ENCODE data around the gene GPR68. TPM values are rescaled to one million over a fixed set of nuclear protein-coding genes. Genes with fewer than 3 reads are reported as not detected.
"Not testable (repeated sequence)": the region's sequence is repeated elsewhere in the genome, so short reads cannot be mapped to it uniquely, and the experiment has no call there.

GPR68 gene
- total and polyA plus RNA-seq, 2 donors = 1.7 to 2.8 TPM

DNA sequence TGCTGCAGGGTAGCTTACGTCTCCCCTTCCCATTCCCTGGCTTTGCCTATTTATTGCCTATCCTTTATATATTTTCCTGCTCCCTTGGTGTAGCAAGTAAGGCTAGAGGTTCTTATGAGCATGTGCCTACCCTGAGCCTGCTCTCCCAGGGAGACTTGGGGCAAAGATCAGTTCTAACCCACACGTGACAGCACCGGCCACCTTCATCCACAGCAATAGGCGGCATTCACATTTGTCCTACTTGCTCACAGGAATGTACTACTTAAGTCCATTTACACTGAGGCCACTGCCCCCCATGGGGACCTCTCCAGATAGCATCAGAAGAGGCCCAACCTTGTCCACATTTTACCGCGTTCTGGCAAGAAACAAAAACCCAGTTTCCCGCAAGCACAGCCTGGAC, 8.7 kb downstream of the GPR68 start:
- Histone ChIP-seq H3K4me3 (ENCODE audit: low read depth, low read length) (no peak overlapping the region), H3K36me3 (ENCODE audit: insufficient read depth) (no peaks in the 10 kb centered on the region), H3K4me1 (ENCODE audit: insufficient read depth) (no peaks in the 10 kb centered on the region), H3K27ac (ENCODE audit: low read depth) (no peak overlapping the region)
- DNase-seq (ENCODE audit: extremely low spot score) = no peak
- WGBS = 95% methylated on average over 7 of the region's 7 CpGs

DNA sequence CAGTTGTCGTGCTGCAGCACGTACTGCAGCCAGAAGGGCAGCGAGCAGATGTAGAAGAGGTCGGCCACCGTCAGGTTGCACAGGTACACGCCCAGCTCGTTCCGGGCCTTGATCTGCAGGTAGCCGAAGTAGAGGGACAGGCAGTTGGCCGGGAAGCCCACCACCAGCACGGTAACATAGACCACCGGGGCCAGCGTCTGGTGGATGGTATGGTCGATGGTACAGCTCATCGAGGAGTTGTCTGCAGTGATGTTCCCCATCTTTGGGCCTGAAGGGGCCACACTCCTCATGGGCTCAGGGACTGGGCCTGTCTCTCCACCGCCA, 9.8 kb downstream of the GPR68 start:
- H3K4me3 ChIP-seq (ENCODE audit: low read depth, low read length) = no peak overlapping the region
- no peaks in the 10 kb centered on the region for H3K4me1 ChIP-seq (ENCODE audit: insufficient read depth)

DNA sequence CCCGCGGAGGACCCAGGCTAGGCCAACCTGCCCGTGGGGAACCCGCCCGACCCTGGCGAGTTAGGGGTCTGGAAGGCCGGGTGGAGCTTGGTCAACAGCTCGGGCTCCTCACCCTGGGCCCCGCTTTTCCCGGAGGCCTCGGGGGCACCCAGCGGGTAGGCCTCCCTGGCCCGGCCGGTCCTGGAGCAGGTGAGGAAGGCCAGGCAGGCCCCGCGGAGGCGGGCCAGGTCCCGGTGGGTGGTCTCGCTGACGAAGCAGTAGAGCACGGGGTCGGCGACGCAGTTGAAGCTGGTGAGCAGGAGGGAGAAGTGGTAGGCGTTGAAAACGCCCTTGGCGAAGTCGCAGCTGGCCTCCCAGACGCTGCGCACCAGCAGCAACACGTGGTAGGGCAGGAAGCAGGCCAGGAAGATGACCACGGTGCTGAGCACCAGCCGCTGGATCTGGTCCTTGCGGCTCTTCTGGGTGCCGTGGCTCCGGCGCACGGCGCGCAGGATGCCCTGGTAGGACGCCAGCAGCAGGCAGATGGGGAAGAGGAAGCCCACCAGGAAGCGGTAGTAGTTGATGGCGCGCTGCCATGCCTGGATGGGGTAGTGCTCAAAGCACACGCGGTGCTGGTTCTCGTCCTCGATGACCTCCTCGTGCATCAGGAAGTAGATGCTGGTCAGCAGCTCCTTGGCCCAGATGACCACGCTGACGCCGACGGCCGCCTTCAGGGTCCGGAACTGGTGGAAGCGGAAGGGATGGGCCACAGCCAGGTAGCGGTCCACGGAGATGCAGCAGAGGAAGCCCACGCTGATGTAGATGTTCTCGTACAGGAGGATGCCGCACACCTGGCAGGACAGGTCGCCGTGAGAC, 10.3 kb downstream of the GPR68 start:
- H3K4me3 ChIP-seq (ENCODE audit: low read depth, low read length) = no peak overlapping the region
- no peaks in the 10 kb centered on the region for H3K4me1 ChIP-seq (ENCODE audit: insufficient read depth)
- no peaks in the 10 kb centered on the region for H3K36me3 ChIP-seq (ENCODE audit: insufficient read depth)
- H3K27ac ChIP-seq (ENCODE audit: low read depth) = no peak overlapping the region
- 95% methylated on average over 63 of the region's 63 CpGs for WGBS
- DNase-seq (ENCODE audit: extremely low spot score) = no peak

More for the DNA sequence above, 9.8 kb downstream of the GPR68 start:
- 96% methylated on average over 16 of the region's 16 CpGs for WGBS
- DNase-seq (ENCODE audit: extremely low spot score) = no peak
- H3K27ac ChIP-seq (ENCODE audit: low read depth) = no peak overlapping the region
- no peaks in the 10 kb centered on the region for H3K36me3 ChIP-seq (ENCODE audit: insufficient read depth)

DNA sequence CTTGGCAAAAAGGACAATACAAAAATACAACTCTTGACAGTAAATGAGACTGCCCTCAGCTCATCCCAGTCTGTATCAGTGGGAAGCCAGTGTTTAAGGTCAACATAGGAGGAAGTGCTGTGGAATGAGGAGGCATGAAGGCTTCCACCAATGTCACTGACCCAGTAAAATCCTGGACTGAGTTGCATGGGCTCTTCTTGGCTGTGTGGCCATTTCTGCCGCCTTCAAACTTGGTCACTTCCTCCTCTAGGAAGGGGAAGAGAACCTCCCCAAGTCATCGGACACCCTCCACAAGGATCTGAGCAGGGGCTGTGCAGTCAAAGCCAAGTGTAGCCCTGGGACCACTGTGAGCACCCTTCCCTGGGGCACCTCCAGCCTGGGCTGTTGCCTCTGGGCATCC, 11.9 kb downstream of the GPR68 start:
- Histone ChIP-seq H3K4me1 (ENCODE audit: insufficient read depth) (no peaks in the 10 kb centered on the region), H3K36me3 (ENCODE audit: insufficient read depth) (no peaks in the 10 kb centered on the region), H3K27ac (ENCODE audit: low read depth) (no peak overlapping the region), H3K4me3 (ENCODE audit: low read depth, low read length) (no peak overlapping the region)
- 55% methylated on average over 2 of the region's 2 CpGs for WGBS
- no peak for DNase-seq (ENCODE audit: extremely low spot score)

DNA sequence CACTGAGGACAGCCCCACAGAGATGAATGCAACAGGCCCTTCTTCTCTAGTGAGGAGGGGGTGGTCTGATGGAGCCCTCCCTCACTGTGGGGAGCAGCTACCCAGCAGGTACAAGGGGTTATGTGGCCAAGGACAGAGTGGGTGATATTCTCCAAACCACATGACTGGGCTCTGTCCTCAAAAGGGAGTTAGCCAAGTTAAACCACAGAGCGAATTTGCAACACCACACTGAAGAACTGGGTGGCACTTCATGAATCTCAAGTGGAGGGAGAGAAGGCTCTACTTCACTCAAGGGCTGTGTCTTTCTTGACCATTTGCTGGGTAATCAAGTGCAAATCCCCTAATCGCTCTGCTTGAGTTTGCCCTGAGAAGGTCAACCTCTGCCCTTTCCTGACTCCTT, 12.5 kb downstream of the GPR68 start:
- no peaks in the 10 kb centered on the region for H3K4me1 ChIP-seq (ENCODE audit: insufficient read depth)
- peak overlapping the region; percentile 31 for H3K27ac ChIP-seq (ENCODE audit: low read depth)
- 85% methylated on average over 2 of the region's 2 CpGs for WGBS
- H3K4me3 ChIP-seq (ENCODE audit: low read depth, low read length) = no peak overlapping the region
- no peaks in the 10 kb centered on the region for H3K36me3 ChIP-seq (ENCODE audit: insufficient read depth)
- no peak for DNase-seq (ENCODE audit: extremely low spot score)

DNA sequence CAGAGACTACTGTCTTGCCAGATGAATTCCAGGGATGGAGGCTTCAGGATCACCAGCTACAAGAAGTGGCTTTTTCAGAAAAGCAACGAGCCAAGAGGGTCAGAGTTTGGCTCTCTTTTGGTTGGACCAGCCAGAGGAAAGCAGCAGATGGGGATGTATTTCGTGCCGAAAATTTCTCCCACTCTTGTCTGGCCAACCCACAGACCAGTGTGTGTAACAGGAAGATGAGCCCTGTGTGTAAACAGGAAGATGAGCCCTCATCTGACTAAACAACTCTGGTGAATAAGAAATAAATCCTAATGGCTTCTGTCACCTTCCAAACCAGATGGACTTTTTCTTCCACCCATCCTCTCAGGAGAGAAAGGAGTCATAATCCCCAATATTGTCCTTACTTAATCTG, 13.1 kb downstream of the GPR68 start:
- 46% methylated on average over 3 of the region's 3 CpGs for WGBS
- H3K4me3 ChIP-seq (ENCODE audit: low read depth, low read length) = no peak overlapping the region
- peak overlapping the region; percentile 3 for H3K27ac ChIP-seq (ENCODE audit: low read depth)
- no peaks in the 10 kb centered on the region for H3K36me3 ChIP-seq (ENCODE audit: insufficient read depth)
- no peak for DNase-seq (ENCODE audit: extremely low spot score)
- H3K4me1 ChIP-seq (ENCODE audit: insufficient read depth) = no peaks in the 10 kb centered on the region

DNA sequence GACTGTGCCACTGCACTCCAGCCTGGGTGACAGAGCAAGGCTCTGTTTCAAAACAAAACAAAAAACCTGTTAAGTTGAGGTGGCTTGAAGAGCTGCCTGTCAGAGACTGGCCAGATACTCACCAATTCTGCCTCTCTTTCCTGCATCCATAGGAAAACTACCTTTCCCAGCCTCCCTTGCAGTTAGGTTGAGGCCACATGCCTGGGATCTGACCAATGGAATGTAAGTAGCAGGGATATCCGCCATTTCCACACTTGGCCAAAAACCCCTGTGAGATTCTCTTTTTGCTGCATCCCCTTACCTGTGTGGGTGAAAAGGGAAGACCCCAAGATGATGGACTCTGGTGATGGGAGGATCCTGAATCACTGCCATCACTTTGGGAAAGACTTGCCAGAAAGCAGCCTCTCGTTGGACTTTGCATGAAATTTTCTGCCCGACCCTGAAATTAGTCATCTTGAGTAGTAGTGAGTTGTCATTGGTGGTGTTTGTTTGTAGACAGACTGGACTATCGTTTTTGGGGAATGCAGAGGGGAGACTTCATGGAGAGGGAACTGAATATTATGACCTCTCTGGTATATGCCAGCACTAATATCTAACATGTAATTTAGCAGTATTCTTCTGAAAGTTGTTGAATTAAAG, 14.0 kb downstream of the GPR68 start:
- Histone ChIP-seq H3K36me3 (ENCODE audit: insufficient read depth) (no peaks in the 10 kb centered on the region), H3K4me1 (ENCODE audit: insufficient read depth) (no peaks in the 10 kb centered on the region), H3K27ac (ENCODE audit: low read depth) (no peak overlapping the region), H3K4me3 (ENCODE audit: low read depth, low read length) (no peak overlapping the region)
- no peak for DNase-seq (ENCODE audit: extremely low spot score)
- 80% methylated on average over 4 of the region's 4 CpGs for WGBS

DNA sequence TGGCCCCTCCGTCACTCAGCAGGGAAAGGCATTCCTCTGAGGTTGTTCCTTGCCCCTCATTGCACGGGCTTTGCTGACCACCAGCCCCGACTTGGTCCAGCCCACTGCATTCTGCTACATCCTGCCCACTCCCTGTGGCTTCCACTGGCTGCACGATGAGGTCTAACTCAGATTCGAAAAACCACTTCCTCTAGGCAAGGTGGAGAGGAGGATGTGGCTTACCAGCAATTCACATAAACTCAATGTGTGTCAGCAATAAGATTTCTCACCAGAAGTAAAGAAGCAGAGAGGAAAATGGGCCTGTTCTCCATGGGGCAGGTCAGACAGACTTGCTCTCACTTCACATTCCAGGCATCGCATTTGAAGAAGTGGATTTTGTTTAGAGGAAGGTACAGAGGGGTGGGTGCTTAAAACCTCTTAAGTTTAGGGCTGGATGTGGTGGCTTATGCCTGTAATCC, 14.7 kb downstream of the GPR68 start:
- 81% methylated on average over 6 of the region's 6 CpGs for WGBS
- H3K36me3 ChIP-seq (ENCODE audit: insufficient read depth) = no peaks in the 10 kb centered on the region
- H3K27ac ChIP-seq (ENCODE audit: low read depth) = no peak overlapping the region
- no peaks in the 10 kb centered on the region for H3K4me1 ChIP-seq (ENCODE audit: insufficient read depth)
- no peak overlapping the region for H3K4me3 ChIP-seq (ENCODE audit: low read depth, low read length)
- no peak for DNase-seq (ENCODE audit: extremely low spot score)

DNA sequence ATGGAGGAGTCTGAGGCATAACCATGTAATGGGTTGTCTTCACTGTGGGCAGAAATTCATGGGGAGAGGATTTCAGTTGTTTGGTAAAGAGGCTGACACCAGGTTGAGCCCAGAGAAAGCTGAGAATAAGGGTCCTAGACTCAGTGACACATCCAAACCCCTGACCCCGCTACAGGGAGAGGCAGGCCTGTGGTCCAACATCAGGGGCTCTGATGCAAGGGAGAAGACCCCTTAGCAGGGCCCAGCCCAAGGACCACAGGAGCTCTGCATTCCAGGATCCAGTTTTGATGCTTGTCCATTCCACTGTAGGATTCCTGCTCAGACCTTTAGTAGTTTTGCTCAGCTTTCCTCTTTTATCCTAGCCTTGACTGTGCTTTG, 15.5 kb downstream of the GPR68 start:
- H3K36me3 ChIP-seq (ENCODE audit: insufficient read depth) = no peaks in the 10 kb centered on the region
- H3K4me3 ChIP-seq (ENCODE audit: low read depth, low read length) = no peak overlapping the region
- 88% methylated on average over 1 of the region's 1 CpG for WGBS
- H3K27ac ChIP-seq (ENCODE audit: low read depth) = no peak overlapping the region
- no peak for DNase-seq (ENCODE audit: extremely low spot score)
- no peaks in the 10 kb centered on the region for H3K4me1 ChIP-seq (ENCODE audit: insufficient read depth)

DNA sequence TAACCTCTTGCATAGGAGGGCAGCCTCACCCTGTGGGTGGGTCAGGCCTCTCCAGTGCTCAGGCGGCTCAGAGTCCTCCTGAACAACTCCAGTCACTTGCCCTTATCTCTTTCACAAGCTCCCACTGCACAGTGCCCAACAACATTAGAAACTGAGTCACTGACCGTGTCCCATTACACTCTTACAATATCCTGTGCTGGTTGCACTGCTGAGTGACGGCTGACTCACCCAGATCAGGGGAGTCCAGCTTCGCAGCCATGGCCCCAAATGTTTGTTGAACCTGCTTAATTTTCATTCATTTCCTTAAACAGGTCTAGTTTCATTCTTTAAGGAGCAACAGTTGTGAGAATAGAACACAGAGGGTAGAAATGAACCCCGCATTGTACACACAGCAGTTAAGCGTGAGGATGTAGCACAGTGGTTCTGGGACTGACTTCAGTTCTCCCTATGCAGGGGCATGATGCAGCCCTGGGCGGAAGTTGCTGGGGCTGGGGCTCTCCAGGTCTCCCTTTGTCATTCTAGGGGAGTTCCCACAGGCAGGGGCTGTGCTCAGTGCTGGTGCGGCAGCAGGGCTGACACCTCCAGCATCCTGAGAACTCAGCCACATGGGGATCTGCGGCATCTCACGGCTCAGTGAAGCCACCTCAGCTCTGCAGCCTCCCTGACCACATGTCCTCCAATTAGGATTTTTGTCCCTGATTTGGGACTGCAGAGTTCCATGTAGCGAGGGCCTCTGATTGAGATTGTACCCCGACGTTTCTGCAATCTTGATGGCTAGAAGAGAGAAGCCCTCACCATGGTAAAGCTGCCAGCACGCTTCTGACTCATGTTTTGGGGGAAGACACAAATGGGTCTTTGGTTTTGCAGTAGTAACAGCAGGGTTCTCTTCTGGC, 16.1 kb downstream of the GPR68 start:
- WGBS = 86% methylated on average over 14 of the region's 14 CpGs
- no peak overlapping the region for H3K4me3 ChIP-seq (ENCODE audit: low read depth, low read length)
- DNase-seq (ENCODE audit: extremely low spot score) = no peak
- no peak overlapping the region for H3K27ac ChIP-seq (ENCODE audit: low read depth)
- H3K4me1 ChIP-seq (ENCODE audit: insufficient read depth) = no peaks in the 10 kb centered on the region
- no peaks in the 10 kb centered on the region for H3K36me3 ChIP-seq (ENCODE audit: insufficient read depth)

DNA sequence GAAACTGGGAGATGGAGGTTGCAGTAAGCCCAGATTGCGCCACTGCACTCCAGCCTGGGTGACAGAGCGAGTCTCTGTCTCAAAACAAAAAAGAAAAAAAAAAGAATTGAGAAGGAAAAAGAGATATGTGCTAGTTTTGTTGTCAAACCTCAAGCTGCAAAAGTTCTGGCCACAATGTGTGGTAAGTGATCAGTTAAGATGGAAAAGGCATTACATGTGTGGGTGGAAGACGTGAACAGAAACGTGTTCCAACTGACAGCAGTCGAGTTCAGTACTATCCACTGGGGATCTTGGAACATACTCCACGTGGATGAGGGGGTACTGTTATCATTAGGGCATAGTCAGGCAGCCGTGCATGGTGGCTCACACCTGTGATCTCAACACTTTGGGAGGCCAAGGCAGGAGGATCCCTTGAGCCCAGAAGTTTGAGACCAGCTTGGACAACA, 17.3 kb downstream of the GPR68 start:
- Histone ChIP-seq H3K36me3 (ENCODE audit: insufficient read depth) (no peaks in the 10 kb centered on the region), H3K4me1 (ENCODE audit: insufficient read depth) (no peaks in the 10 kb centered on the region), H3K27ac (ENCODE audit: low read depth) (no peak overlapping the region), H3K4me3 (ENCODE audit: low read depth, low read length) (no peak overlapping the region)
- no peak for DNase-seq (ENCODE audit: extremely low spot score)
- 83% methylated on average over 7 of the region's 7 CpGs for WGBS

DNA sequence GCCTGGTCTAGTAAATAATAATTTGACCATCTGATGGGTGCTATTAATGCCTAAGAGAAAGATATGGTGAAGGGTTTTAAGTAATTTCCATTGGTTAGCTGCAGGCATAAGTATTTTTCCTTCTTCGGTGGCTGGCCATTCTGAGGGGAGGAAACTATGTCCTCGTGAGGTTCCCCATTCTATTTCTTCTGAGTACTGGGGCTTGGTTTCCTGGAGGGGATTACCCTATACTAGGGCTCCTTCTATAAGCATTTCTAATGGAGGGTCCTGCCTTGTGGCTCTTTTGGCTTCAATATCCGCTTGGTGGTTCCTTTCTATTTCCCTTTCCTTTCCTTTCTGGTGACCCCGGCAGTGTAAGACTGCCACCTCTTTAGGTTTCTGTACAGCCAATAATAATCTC, 18.1 kb downstream of the GPR68 start:
- not testable (repeated sequence) for H3K27ac ChIP-seq (ENCODE audit: low read depth); H3K4me3 ChIP-seq (ENCODE audit: low read depth, low read length); H3K36me3 ChIP-seq (ENCODE audit: insufficient read depth); DNase-seq (ENCODE audit: extremely low spot score); H3K4me1 ChIP-seq (ENCODE audit: insufficient read depth)
- 92% methylated on average over 4 of the region's 4 CpGs for WGBS

DNA sequence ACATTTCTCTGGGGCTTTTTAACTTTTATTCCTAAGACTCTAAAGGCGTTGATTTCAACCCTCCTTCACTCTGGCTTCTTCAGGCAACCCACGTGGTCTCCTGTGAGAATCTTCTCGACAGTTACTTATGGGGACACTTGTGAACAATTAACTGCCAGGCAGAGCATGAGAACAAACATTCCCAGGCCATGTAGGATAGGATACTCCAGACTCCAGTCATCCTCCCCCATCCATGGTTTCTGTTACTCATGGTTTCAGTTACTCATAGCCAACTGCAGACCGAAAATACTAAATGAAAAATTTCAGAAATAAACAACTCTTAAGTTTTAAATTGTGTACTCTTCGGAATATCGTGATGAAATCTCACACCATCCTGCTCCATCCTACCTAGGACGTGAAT, 19.5 kb downstream of the GPR68 start:
- no peak for DNase-seq (ENCODE audit: extremely low spot score)
- Histone ChIP-seq H3K27ac (ENCODE audit: low read depth) (no peak overlapping the region), H3K4me1 (ENCODE audit: insufficient read depth) (no peaks in the 10 kb centered on the region), H3K4me3 (ENCODE audit: low read depth, low read length) (no peak overlapping the region), H3K36me3 (ENCODE audit: insufficient read depth) (no peaks in the 10 kb centered on the region)
- 94% methylated on average over 7 of the region's 7 CpGs for WGBS

Measured in urinary bladder (tissue), 4 donors.